Spleen (tissue), 7 donors: Measurements from ENCODE around the gene SEMA4C.

Source experiments
- POLR2AphosphoS5 ChIP-seq, 3 donors: sonication (generic); formaldehyde crosslinking; IDR thresholded peaks; one replicate each; pipeline ENCODE4 v1.5.1; 2017; ENCODE audit warnings: antibody characterized with exemption in 3 of 3
- TF ChIP-seq, protein P1 (sequence below), 11 experiments: fragments of 200-600 bp in 7 of 11; fragments of 450-650 bp in 4 of 11; sonication (generic) in 4 of 11; IDR thresholded peaks in 8 of 11; conservative IDR thresholded peaks in 3 of 11; 1 replicate in 7 of 11; 2 replicates in 4 of 11; pipeline versions ENCODE4 v1.4.0 to v1.8.0; 2016 to 2021; ENCODE audit warnings: antibody characterized with exemption in 11 of 11, inconsistent platforms in 4 of 11, mild to moderate bottlenecking in 1 of 11
- donor health status: DM: no; HTN: no; CAD: no; lungs with moderate emphysema.
- donor health status: DM: no; HTN: no; CAD: no.
- donor health status: DM: no; HTN: no; CAD: no.

DNA sequence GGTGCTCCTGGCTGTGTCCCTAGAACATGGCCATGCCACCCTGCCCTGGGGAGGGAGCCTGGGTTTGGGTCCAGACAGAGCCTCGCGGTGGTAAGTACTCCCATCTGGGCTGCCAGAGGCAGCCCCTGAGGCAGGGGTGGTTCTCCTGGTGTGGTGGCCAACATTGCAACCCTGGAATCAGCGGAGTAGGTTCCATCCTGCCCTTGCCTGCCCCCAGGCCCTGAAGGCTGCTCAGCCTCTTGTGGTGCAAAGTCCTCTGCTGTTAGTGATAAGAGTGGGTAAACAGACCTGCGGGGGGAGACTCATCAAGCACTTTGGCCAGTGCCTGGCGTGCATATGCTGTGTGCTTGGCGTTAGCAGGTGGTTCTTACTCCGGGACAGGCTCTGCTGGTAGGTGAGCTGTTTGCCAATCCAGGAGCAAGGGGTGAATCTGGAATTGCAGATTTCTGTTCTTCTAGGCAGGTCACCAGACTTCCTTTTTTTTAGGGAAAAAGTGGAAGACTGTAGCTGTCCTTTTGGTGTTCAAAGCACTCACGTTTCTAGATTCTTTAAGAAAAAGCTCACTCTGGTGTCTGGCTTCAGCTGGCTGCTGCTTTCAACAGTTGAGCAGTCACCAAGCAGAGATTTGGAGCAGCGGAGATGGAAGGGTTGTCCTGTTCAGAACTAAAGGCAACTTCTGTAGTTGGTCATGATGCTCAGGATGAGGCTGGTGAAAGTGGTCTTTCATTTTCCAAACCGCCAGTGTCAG is 50.6 kb downstream of the SEMA4C start:
- TF ChIP-seq, protein P1, sequence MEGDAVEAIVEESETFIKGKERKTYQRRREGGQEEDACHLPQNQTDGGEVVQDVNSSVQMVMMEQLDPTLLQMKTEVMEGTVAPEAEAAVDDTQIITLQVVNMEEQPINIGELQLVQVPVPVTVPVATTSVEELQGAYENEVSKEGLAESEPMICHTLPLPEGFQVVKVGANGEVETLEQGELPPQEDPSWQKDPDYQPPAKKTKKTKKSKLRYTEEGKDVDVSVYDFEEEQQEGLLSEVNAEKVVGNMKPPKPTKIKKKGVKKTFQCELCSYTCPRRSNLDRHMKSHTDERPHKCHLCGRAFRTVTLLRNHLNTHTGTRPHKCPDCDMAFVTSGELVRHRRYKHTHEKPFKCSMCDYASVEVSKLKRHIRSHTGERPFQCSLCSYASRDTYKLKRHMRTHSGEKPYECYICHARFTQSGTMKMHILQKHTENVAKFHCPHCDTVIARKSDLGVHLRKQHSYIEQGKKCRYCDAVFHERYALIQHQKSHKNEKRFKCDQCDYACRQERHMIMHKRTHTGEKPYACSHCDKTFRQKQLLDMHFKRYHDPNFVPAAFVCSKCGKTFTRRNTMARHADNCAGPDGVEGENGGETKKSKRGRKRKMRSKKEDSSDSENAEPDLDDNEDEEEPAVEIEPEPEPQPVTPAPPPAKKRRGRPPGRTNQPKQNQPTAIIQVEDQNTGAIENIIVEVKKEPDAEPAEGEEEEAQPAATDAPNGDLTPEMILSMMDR (IDR thresholded peaks at IDR 0.05 in 8 of 11, conservative IDR thresholded peaks at IDR 0.05 in 3 of 11): no peak
- TF ChIP-seq POLR2AphosphoS5 (IDR thresholded peaks at IDR 0.05): no peak
